ENCODE measurements around the gene FCN3. TPM values are rescaled to one million over a fixed set of nuclear protein-coding genes. Genes with fewer than 3 reads are reported as not detected.
A peak's percentile ranks its signal among the peaks of the same experiment; 100 is the strongest.

Gene FCN3
- total and polyA plus RNA-seq, 10 of the 15 experiments (the other 5 are each of a cell fraction or from before 2014, with no cell fraction given): 0.28 TPM; not detected in 9

DNA sequence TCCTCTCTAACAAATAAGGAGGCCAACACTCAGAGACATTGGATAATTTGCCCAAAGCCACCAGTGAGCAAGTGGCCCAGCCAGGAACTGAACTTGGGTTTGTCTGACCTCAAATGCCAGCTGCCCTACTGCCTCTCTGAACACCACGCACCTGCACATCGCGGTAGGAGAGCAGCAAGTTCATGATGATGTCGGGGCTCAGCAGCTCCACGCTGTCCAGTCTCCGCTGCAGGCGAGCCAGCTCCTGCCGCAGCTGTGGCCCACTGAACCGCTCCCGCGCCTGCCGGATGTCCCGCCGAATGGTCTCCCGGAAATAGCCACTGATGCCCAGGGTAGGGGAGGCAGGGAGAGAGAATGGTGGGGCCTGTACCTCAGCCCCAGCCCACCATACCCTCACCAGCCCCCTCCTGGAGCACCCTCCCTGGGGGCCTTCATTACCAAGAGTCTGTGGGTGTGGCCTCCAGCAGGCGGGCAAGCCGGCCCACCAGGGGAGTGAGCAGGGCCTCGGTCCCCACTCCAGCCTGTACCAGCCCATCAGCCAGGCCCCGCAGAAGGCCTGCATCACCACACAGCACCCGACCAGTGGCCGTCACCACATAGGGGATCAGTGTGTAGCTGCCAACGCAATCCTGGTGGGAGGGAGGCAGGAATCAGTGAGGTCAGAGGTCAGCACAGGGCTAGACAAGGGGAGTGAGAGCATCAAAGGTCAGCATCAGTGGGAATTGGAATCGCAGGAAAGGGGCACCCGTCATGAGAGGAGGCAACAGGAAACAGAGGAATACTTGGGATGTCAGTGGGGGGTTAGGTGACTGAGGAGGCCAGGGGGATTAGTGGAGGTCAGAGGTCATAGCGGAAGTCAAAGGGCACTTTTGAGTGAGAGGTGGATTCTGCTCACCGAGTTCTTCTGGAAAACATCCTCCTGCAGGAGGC lies 10.6 kb downstream of the FCN3 start:
- no peaks in the 10 kb centered on the region for H3K36me3 ChIP-seq (ENCODE audit: control insufficient read depth in 2 of 2, insufficient read depth in 2 of 2, low read length in 1 of 2)
- ChIA-PET SMC1A (ENCODE audit: uncharacterized antibody, unreplicated experiment) (interaction anchor here (3.3 kb wide), 1 partner anchor 24 kb away, joined by 27 read pairs; no protein-coding TSS in a partner anchor), POLR2A (no interaction called here), CTCF (interaction anchor here (0.7 to 4.0 kb wide), 6 partner anchors 11 to 242 kb away, joined by 3 to 35 read pairs (median 4); no protein-coding TSS in a partner anchor), RAD21 (ENCODE audit: unreplicated experiment) (interaction anchor here (1.7 kb wide), 1 partner anchor 31 kb away, joined by 9 read pairs; no protein-coding TSS in a partner anchor)
- H3K4me2 ChIP-seq (ENCODE audit: control insufficient read depth, insufficient read depth): no peak overlapping the region
- in situ Hi-C loops (cut with MboI): no loop called here
- H2AFZ ChIP-seq (ENCODE audit: control insufficient read depth, low read depth, low read length): no peak overlapping the region
- H3K9ac ChIP-seq (ENCODE audit: control insufficient read depth, insufficient read depth, low read length): no peak overlapping the region
- H3K4me1 ChIP-seq (ENCODE audit: control insufficient read depth, insufficient read depth, low read length): peaks cover 16% of the 10 kb centered on the region
- no peaks in the 10 kb centered on the region; the same call in 1 of the 2 replicates for H4K20me1 ChIP-seq (ENCODE audit: control insufficient read depth, insufficient read depth)
- WGBS (ENCODE audit: insufficient coverage, insufficient replicate concordance, low lambda C conversion rate, missing lambda C conversion rate): 83% methylated on average over 25 of the region's 26 CpGs
- no peaks in the 10 kb centered on the region; a peak in 1 of 4 replicates for H3K27me3 ChIP-seq (replicated peaks in 1 of 2; ENCODE audit: control insufficient read depth in 2 of 2, insufficient read depth in 2 of 2, low read length in 1 of 2)
- peak; percentile 72; the same call in 1 of the 2 replicates for TF ChIP-seq NR2F1 (conservative IDR thresholded peaks at IDR 0.05)
- TF ChIP-seq, protein P1, sequence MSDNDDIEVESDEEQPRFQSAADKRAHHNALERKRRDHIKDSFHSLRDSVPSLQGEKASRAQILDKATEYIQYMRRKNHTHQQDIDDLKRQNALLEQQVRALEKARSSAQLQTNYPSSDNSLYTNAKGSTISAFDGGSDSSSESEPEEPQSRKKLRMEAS (IDR thresholded peaks at IDR 0.05; ENCODE audit: low read depth, low read length): no peak
- no peak for TF ChIP-seq KDM1A (IDR thresholded peaks at IDR 0.05; ENCODE audit: borderline replicate concordance)
- TF ChIP-seq, protein P2, sequence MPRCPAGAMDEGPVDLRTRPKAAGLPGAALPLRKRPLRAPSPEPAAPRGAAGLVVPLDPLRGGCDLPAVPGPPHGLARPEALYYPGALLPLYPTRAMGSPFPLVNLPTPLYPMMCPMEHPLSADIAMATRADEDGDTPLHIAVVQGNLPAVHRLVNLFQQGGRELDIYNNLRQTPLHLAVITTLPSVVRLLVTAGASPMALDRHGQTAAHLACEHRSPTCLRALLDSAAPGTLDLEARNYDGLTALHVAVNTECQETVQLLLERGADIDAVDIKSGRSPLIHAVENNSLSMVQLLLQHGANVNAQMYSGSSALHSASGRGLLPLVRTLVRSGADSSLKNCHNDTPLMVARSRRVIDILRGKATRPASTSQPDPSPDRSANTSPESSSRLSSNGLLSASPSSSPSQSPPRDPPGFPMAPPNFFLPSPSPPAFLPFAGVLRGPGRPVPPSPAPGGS (IDR thresholded peaks at IDR 0.05; ENCODE audit: borderline replicate concordance, insufficient read depth, low read depth, low read length, poor library complexity, severe bottlenecking): no peak
- TF ChIP-seq, protein P3, sequence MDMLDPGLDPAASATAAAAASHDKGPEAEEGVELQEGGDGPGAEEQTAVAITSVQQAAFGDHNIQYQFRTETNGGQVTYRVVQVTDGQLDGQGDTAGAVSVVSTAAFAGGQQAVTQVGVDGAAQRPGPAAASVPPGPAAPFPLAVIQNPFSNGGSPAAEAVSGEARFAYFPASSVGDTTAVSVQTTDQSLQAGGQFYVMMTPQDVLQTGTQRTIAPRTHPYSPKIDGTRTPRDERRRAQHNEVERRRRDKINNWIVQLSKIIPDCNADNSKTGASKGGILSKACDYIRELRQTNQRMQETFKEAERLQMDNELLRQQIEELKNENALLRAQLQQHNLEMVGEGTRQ (IDR thresholded peaks at IDR 0.05; ENCODE audit: borderline replicate concordance, low read depth, low read length): no peak
- TF ChIP-seq EZH2 (IDR thresholded peaks at IDR 0.05; ENCODE audit: borderline replicate concordance, control insufficient read depth, low read depth, low read length): no peak
- TF ChIP-seq EGR1 (IDR thresholded peaks at IDR 0.05; ENCODE audit: borderline replicate concordance in 1 of 2, low read depth in 2 of 2, low read length in 2 of 2): no peak
- no peak for TF ChIP-seq SMARCA5 (IDR thresholded peaks at IDR 0.05)
- no peak for TF ChIP-seq SIX5 (IDR thresholded peaks at IDR 0.05; ENCODE audit: low read depth, low read length, severe bottlenecking)
- TF ChIP-seq NR2C1 (IDR thresholded peaks at IDR 0.05): peak; percentile 47; the same call in 1 of the 2 replicates
- no peak for TF ChIP-seq TAF1 (IDR thresholded peaks at IDR 0.05; ENCODE audit: borderline replicate concordance, low read depth, low read length)
- no peak for TF ChIP-seq POLR2AphosphoS2 (IDR thresholded peaks at IDR 0.05; ENCODE audit: low read depth, low read length)
- TF ChIP-seq, protein P4, sequence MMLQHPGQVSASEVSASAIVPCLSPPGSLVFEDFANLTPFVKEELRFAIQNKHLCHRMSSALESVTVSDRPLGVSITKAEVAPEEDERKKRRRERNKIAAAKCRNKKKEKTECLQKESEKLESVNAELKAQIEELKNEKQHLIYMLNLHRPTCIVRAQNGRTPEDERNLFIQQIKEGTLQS (IDR thresholded peaks at IDR 0.05; ENCODE audit: borderline replicate concordance, extremely low read depth, low read depth, low read length): no peak
- no peak for TF ChIP-seq SUZ12 (IDR thresholded peaks at IDR 0.05; ENCODE audit: unreplicated experiment)
- DNase-seq (ENCODE audit: low read depth, low spot score): no peak
- BruUV-seq (replicated peaks): no TSS peak
- H3K27ac ChIP-seq (ENCODE audit: control insufficient read depth, insufficient read depth): no peak overlapping the region
- no peak overlapping the region for H3K4me3 ChIP-seq
- no peak for FAIRE-seq
- intact Hi-C loops (cut with micrococcal nuclease; ENCODE audit: unreplicated experiment): no loop called here
- no peaks in the 10 kb centered on the region for H3K79me2 ChIP-seq (ENCODE audit: control insufficient read depth, insufficient read depth, low read length)
- no peaks in the 10 kb centered on the region for H3K9me3 ChIP-seq (replicated peaks; ENCODE audit: control insufficient read depth, insufficient read depth, low read length)
- no peak for ATAC-seq

Measured in GM12878 (cell line).